ENCODE data around the gene GFER. TPM values are rescaled to one million over a fixed set of nuclear protein-coding genes. Genes with fewer than 3 reads are reported as not detected.

Gene GFER
- total RNA-seq, 2 experiments from 2014 or later = 39.1 to 43.3 TPM

DNA sequence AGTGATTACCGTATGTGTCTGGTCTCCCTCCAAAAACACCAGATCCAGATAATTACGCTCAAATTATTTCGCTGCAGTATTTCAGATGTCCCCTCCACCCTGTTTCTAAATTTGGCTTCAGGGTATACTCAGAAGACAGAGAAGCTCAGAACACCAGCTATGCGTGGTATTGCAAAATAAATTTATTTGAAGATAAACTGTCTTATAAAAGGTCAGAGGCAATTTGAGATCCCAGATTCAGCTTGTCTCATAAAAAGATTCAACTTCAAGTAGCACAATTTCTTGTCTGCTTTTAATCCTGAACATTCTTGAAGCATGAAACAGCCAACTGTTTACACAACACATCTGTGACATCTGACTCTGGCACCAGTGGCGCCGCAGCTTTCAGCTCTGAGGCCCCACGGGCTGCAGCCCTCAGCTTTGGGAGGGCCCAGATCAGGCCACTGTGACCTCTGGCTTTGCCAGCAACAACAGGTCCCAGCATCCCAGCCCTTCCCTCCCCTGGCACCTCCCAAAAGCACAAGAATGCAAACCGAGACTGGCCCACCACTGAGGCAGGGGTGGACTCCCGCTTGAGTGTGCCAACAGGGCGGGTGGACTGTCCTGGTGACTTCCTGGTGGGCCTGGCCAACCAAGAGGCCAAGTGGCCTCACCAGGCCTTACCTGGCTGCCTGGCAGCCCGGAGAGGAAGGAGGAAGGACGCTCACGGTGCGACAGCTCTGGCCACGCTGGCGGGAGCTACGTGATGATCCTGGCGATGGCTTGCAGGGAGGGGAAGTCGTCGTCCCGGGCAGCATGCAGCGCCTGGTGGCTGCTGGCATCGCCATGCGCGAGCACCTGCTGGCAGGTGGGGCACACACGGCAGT lies 13.7 kb downstream of the GFER start:
- CTCF ChIA-PET = no interaction called here
- POLR2A ChIA-PET = no interaction called here

- CTCF ChIA-PET = no interaction called here
- POLR2A ChIA-PET = no interaction called here
These were observed 14.4 kb downstream of the GFER start for GRCh38 chr16:1998360-1998835.

GRCh38 chr16:1998852-1999801 lies 15.1 kb downstream of the GFER start:
- ChIA-PET CTCF (no interaction called here), POLR2A (no interaction called here)

DNA sequence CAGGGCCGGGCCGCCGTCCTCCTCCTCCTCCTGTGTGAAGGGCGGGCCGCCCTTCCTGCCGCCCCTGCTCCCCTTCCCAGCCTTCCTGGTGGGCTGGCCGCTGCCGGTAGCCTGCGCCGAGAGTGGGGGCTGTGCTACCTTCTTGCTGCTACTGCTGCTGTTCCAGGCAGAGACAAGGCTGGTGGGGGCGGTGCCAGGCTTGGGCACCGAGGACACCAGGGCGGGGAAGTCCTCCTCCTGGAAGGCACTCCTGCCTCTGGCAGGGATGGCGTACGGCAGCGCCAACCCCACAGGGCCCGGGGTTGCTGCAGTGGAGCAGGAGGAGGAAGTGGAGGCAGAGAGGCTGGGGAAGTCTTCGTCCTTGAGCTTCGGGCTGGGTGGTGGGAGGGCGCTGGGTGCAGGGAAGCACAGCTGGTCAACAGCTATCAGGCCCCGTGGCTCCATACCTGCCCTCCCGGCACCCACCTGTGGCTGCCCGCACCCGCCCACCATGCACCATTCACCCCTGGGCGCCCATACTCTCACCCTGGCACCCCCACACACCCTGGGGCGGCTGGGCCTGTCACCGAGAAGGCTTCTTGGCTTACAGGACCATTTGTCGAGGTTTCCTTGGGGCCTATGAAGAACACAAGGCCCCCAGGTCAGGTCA lies 16.0 kb downstream of the GFER start:
- CTCF ChIA-PET = no interaction called here
- POLR2A ChIA-PET = no interaction called here

DNA sequence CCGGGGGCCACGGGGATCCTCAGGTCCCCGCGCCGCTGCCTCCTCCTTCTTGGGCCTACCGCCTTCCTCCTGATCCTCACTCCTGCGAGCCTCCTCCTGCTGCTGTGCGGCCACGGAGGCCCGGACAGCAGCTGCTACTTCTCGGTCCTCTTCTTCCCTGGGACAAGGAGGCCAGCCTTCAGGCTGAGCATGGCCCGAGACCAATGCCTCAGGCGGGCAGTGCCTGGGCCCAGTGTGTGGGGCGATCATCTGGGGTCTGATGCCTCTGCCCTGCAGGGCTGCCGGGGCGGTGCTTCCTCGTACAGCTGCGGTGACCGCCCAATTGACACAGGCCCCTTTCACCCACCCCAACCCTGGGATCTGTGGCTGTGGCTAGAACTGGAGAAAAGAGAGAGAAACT lies 17.0 kb downstream of the GFER start:
- POLR2A ChIA-PET = no interaction called here
- CTCF ChIA-PET = no interaction called here

GRCh38 chr16:2001456-2002355 lies 17.7 kb downstream of the GFER start:
- CTCF ChIA-PET = no interaction called here
- POLR2A ChIA-PET = no interaction called here

DNA sequence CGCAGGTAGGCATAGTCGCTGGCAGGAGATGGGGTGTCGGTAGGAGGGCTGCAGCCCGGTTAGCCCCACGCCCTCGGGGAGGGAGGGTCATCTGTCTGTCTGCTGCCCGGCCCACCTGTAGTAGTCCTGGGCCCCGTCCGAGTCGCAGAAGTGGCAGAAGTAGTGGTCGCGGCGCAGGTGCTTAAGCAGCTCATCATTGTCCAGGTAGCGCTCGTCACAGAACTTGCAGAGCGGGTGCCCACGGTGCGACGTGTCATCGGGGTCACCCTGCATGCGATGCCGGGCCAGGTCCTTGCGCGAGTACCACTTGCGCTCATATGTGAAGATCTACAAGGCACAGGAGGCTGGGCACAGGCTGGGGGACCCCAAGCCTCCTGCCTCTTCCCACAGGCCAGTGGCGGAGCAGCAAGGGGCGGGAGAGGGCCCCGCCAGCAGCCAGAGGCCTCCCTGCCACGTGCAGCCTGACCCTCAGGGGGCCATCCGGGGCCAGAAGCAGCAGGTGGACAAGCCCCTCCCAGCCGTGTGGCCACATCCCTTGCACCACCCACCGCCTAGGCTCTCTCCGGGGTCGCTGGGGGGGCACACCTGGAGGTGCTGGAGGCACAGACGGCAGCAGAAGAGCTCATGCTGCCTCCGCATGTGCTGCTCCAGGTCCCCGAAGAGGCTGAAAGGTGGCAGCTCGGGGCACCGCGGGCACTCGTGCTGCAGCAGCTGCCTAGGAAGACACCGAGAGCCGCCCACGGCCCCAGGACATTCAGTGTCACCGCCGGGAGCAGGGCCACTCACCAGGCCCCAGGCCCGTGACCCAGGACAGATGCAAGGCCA lies 18.6 kb downstream of the GFER start:
- CTCF ChIA-PET = interaction anchor here (0.9 to 2.9 kb wide), 15 partner anchors 9 to 150 kb away, joined by 3 to 41 read pairs (median 7); partner anchors contain the start of genes NPW, RPS2, SYNGR3 and TBL3
- POLR2A ChIA-PET = no interaction called here

DNA sequence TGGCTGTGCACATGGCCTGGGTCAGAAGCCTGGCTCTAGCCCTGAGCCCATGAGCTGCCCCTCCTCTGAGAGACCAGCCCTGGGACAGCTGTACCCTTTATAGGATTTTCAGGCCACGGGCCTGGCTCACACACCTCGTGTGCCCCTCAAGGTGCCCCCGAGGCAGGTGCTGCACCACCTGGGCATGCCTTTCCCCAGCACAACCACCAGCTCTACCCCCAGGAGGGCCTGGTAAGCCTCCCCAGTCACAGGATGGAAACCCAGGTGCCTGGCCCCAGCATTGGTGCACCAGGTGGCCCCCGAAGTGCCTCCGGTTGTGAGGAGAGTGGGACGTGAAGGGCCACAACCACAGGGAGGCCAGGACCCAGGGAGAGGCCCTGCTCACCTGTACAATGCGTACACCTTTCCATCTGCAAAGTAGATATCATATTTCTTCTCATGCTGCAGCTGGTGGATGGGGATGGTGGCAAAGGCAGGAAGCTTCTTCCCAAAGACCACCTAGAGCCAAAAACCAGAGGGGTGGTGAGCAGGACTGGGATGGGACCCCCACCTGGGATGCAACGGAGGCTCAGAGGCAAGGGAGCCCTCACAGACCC lies 19.3 kb downstream of the GFER start:
- POLR2A ChIA-PET = no interaction called here
- CTCF ChIA-PET = interaction anchor here (0.9 to 2.9 kb wide), 18 partner anchors 9 to 152 kb away, joined by 3 to 41 read pairs (median 6); partner anchors contain the start of genes NPW, RPL3L, RPS2 and SYNGR3

DNA sequence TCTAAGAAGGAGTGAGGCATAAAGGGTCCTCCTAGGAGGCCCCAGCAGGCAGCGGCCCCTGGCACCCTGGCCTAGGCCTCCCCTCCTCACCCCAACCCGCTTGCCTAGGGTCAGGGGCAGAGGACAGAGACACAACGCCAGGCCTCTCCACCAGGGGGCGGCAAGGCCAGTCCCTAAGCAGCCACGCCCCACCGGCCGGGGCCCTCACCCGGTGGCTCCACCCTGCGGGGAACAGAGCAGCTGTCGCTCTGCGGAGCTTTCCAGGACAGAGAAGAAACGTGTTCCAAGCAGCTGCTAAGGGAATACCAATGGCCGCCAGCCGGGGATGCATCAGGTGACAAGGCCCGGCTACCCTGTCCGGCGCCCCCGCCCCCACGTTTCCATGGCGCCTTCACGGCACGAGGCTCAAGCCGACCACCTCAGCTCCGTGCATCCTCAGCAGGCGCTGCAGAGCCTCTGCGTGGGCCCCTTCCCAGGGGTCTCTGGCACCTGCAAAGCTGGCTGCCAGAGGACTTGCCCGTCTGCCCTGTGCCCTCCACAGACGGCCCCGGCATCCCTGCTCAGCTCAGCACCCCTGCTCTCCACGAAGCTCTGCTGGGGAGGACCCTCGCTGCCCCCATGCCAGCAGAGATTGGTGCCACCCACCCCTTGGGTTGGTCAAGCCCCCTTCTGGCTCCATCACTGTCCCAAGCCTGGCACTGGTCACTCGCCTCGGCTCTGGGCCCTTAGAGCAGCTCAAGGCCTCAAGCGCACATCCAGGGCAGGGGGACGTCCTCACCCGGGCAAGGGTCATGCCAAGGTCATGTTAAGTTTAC lies 20.0 kb downstream of the GFER start:
- CTCF ChIA-PET = interaction anchor here (0.6 to 2.9 kb wide), 21 partner anchors 9 to 151 kb away, joined by 3 to 41 read pairs (median 5); partner anchors contain the start of genes NPW, RPL3L, RPS2 and SYNGR3
- POLR2A ChIA-PET = no interaction called here

- ChIA-PET POLR2A (no interaction called here), CTCF (interaction anchor here (0.8 to 2.9 kb wide), 10 partner anchors 8 to 148 kb away, joined by 3 to 41 read pairs (median 6); no protein-coding TSS in a partner anchor)
These were observed 21.0 kb downstream of the GFER start for GRCh38 chr16:2004795-2005517.

DNA sequence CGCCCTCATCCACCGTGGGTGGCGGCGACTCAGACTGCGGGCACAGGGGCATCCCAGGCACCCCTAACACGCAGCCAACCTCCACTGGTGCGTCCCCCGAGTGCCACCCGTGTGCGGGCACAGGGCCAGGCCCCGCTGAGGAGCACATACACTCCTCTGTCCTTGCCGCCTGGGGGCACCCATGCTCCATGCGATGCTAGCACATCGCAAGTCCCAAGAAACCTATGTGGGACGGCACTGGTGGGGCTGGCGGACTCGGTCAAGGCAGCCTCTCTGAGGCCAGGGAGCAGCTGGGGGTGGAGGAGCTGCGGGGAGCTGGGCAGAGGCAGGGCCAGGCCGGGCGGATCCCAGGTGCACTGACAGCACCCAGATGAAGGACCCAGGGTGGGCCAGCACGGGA lies 21.7 kb downstream of the GFER start:
- POLR2A ChIA-PET = no interaction called here
- CTCF ChIA-PET = interaction anchor here (2.9 kb wide), 1 partner anchor 12 kb away, joined by 41 read pairs; no protein-coding TSS in a partner anchor

GRCh38 chr16:2006317-2006716 lies 22.3 kb downstream of the GFER start:
- ChIA-PET POLR2A (no interaction called here), CTCF (no interaction called here)

DNA sequence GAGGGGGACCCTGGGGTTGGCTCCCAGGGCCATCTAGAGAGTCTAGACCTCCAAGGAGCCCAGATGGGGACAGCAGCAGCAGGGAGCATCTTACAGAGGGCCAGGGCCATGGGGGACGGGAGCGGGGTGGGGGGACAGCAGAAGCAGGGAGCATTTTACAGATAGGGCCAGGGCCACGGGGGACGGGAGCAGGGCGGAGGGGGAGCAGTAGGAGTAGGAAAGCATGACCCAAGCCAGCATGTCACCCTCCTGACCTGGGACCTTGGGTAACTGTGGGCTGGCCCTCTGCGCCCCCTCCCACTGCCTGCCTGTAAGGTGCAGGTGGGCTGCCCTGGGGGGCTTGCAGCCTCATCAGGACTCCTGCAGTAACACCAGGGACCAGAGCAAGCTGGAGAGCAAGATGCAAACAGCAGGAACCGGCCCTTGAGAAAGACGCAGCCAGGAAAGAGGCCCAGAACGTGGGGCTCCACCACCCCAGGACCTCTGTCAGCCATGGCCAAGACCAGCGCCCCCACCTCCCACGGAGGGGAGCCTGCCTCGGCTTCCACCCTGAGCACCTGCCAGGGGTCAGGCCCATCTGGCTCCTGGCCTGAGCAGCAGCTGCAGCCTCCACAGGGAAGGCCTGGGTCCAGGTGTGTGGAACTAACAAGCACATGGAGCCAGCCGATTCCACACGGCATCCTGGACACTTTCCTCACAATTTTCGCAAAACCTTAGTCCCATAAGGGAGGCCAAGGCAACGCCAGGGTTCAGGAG lies 23.3 kb downstream of the GFER start:
- ChIA-PET CTCF (interaction anchor here (1.0 to 2.1 kb wide), 2 partner anchors 22 to 134 kb away, joined by 4 to 17 read pairs; no protein-coding TSS in a partner anchor), POLR2A (interaction anchor here (0.7 to 1.2 kb wide), 2 partner anchors 36 to 148 kb away, joined by 3 read pairs; partner anchors contain the start of gene TRAF7)

DNA sequence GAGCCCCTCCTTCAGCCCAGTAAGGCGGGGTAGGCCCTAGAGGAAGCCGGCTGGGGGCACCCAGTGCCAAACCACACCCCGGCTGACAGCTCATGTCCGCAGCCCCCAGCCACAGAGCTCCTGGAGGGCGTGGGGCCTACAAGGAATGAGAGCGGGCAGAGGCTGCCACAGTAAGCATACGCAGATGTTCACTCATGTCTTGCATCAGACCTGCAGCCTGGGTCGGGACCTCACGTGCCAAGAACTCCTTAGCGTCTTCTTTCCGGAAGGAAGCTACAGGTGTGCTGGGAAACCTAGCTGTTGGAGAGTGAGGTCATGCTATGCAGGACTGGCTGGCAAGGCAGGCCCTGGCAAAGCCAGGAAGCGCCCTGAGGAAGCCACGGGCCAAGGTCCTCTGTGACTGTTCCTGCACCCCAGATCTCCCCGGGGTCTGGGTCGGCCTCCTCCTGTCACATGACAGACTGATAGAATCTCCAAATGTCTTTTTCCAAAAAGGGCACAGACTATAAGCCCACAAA lies 24.1 kb downstream of the GFER start:
- ChIA-PET CTCF (interaction anchor here (1.0 to 2.1 kb wide), 5 partner anchors 23 to 244 kb away, joined by 3 to 17 read pairs (median 4); partner anchors contain the start of genes ECI1, NUBP2 and SPSB3), POLR2A (interaction anchor here (0.6 to 1.5 kb wide), 4 partner anchors 12 to 147 kb away, joined by 3 to 7 read pairs (median 4); partner anchors contain the start of gene TRAF7)

Data from activated CD8-positive, alpha-beta memory T cell treated with anti-CD3 and anti-CD28 coated beads for 36 hours (primary cell).